Loucy (cell line): Measurements from ENCODE around the gene RNU7-1.

Source experiments
- H2AFZ ChIP-seq: fragments of 200-600 bp; sonication (generic); 2 replicates; pipeline ENCODE4 v1.6.0; 2016; ENCODE audit warnings: antibody characterized with exemption, mild to moderate bottlenecking, low read length, moderate library complexity
- H3F3A ChIP-seq: fragments of 200-600 bp; 2 replicates; pipeline ENCODE4 v1.6.0; 2016; ENCODE audit warnings: antibody characterized with exemption, low read depth, mild to moderate bottlenecking
- H3K27me3 ChIP-seq: fragments of 200-600 bp; sonication (generic); 2 replicates; pipeline ENCODE4 v1.6.1; 2014; ENCODE audit warnings: low read length, mild to moderate bottlenecking; ENCODE audit not compliant: insufficient read depth, poor library complexity, severe bottlenecking
- H3K36me3 ChIP-seq: fragments of 200-600 bp; sonication (generic); 2 replicates; pipeline ENCODE4 v1.6.1; 2016; ENCODE audit warnings: low read length; ENCODE audit not compliant: insufficient read depth
- H3K4me1 ChIP-seq: fragments of 200-600 bp; sonication (generic); 2 replicates; pipeline ENCODE4 v1.5.1; 2014; ENCODE audit warnings: low read length, mild to moderate bottlenecking; ENCODE audit not compliant: insufficient read depth, poor library complexity, severe bottlenecking
- H3K4me2 ChIP-seq: fragments of 200-600 bp; sonication (generic); 2 replicates; pipeline ENCODE4 v1.6.0; 2014; ENCODE audit warnings: antibody characterized with exemption, low read length, low read depth, mild to moderate bottlenecking; ENCODE audit not compliant: poor library complexity, severe bottlenecking
- H3K4me3 ChIP-seq: fragments of 200-600 bp; sonication (generic); 2 replicates; pipeline ENCODE4 v1.5.1; 2014; ENCODE audit warnings: low read length, mild to moderate bottlenecking, mixed read lengths; ENCODE audit not compliant: poor library complexity, severe bottlenecking
- H3K79me2 ChIP-seq: fragments of 200-600 bp; sonication (generic); 2 replicates; pipeline ENCODE4 v1.6.1; 2014; ENCODE audit warnings: low read length; ENCODE audit not compliant: insufficient read depth
- H3K9ac ChIP-seq: fragments of 200-600 bp; sonication (generic); 2 replicates; pipeline ENCODE4 v1.6.0; 2014; ENCODE audit warnings: mild to moderate bottlenecking, low read depth, low read length, moderate library complexity; ENCODE audit not compliant: poor library complexity, severe bottlenecking
- H3K9me2 ChIP-seq: fragments of 200-600 bp; sonication (generic); replicated peaks from 2 replicates; pipeline ENCODE4 v1.6.1; 2016; ENCODE audit warnings: low read depth, low read length, mixed read lengths
- H3K9me3 ChIP-seq: fragments of 200-600 bp; sonication (generic); 2 replicates; pipeline ENCODE4 v1.6.1; 2014; ENCODE audit warnings: mild to moderate bottlenecking, antibody characterized with exemption, low read length, low read depth; ENCODE audit not compliant: insufficient read depth
- H4K20me1 ChIP-seq: fragments of 200-600 bp; sonication (generic); 2 replicates; pipeline ENCODE4 v1.6.0; 2014; ENCODE audit warnings: antibody characterized with exemption, low read length, mild to moderate bottlenecking; ENCODE audit not compliant: insufficient read depth, poor library complexity, severe bottlenecking
- CTCF ChIP-seq: fragments of 200-600 bp; sonication (generic); conservative IDR thresholded peaks from 2 replicates; pipeline ENCODE4 v1.5.1; 2014; ENCODE audit warnings: mild to moderate bottlenecking, antibody characterized with exemption, low read length
- EZH2phosphoT487 ChIP-seq: fragments of 200-600 bp; IDR thresholded peaks from 2 replicates; pipeline ENCODE4 v1.6.1; 2018; ENCODE audit warnings: antibody characterized with exemption, mild to moderate bottlenecking, moderate library complexity, borderline replicate concordance

The RNU7-1 gene

DNA sequence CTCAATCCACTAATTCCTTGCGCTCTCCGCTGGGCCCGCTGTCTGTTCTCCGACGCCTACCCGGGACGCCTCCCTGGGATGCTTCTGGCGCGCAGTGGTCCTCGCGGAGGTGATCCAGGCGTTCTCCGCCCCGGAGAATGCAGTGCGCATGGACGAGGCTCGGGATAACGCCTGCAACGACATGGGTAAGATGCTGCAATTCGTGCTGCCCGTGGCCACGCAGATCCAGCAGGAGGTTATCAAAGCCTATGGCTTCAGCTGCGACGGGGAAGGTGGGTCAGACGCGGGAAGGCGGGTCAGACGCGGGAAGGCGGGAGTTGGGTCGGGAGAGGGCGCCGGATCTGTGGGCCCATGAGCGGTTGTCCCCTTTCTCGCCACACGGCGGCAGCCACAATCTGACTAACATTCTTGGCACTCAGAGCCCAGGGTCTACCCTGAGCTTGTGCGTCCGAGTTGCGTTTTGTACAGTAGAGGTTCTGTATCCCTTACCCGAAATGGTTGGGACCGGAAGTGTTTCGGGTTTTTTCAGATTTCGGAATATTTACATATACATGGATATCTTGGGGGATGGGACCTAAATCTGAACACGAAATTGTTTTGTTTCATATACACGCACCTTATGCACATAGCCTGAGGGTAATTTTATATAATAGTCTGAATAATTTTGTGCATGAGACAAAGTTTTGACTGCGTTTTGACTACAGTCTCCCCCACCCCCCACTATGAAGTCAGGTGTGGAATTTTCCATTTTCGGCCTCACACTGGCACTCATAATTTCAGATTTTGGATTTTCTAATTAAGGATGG, 968 bp downstream of the RNU7-1 start:
- peak overlapping the region; percentile 89 for H3K4me3 ChIP-seq
- H3K9ac ChIP-seq: peak overlapping the region; percentile 99
- H3K4me2 ChIP-seq: peak overlapping the region; percentile 91
- H3K4me1 ChIP-seq: peaks cover 32% of the 10 kb centered on the region
- H3K79me2 ChIP-seq: peaks cover 25% of the 10 kb centered on the region
- no peaks in the 10 kb centered on the region for H3K36me3 ChIP-seq
- no peaks in the 10 kb centered on the region for H3K9me2 ChIP-seq
- H2AFZ ChIP-seq: no peak overlapping the region
- H3F3A ChIP-seq: peaks cover 12% of the 10 kb centered on the region
- H3K27me3 ChIP-seq: no peaks in the 10 kb centered on the region
- peaks cover 6% of the 10 kb centered on the region for H4K20me1 ChIP-seq
- H3K9me3 ChIP-seq: no peaks in the 10 kb centered on the region
- TF ChIP-seq EZH2phosphoT487: no peak
- peak; percentile 83 for TF ChIP-seq CTCF

DNA sequence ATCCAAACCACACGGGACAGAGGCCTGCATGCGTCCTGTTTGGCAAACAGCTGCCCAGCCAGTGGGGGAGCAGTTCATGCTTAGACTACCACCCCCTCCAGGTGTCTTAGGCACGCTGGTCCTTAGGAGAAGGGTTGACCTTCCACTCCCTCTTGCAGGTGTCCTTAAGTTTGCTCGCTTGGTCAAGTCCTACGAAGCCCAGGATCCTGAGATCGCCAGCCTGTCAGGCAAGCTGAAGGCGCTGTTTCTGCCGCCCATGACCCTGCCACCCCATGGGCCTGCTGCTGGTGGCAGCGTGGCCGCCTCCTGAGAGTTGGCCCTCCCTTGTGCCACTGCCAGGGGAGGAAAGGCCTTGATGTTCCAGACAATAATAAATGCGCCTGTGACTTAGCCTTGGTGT, 2.0 kb downstream of the RNU7-1 start:
- Histone ChIP-seq H3K27me3 (no peaks in the 10 kb centered on the region), H4K20me1 (peaks cover 6% of the 10 kb centered on the region), H2AFZ (no peak overlapping the region), H3K79me2 (peaks cover 33% of the 10 kb centered on the region), H3K4me3 (peak overlapping the region; percentile 89), H3K9me2 (no peaks in the 10 kb centered on the region), H3K9me3 (no peaks in the 10 kb centered on the region), H3F3A (peaks cover 10% of the 10 kb centered on the region), H3K9ac (peak overlapping the region; percentile 99), H3K36me3 (no peaks in the 10 kb centered on the region), H3K4me2 (peak overlapping the region; percentile 91), H3K4me1 (peaks cover 39% of the 10 kb centered on the region)
- TF ChIP-seq CTCF: no peak
- TF ChIP-seq EZH2phosphoT487: no peak

DNA sequence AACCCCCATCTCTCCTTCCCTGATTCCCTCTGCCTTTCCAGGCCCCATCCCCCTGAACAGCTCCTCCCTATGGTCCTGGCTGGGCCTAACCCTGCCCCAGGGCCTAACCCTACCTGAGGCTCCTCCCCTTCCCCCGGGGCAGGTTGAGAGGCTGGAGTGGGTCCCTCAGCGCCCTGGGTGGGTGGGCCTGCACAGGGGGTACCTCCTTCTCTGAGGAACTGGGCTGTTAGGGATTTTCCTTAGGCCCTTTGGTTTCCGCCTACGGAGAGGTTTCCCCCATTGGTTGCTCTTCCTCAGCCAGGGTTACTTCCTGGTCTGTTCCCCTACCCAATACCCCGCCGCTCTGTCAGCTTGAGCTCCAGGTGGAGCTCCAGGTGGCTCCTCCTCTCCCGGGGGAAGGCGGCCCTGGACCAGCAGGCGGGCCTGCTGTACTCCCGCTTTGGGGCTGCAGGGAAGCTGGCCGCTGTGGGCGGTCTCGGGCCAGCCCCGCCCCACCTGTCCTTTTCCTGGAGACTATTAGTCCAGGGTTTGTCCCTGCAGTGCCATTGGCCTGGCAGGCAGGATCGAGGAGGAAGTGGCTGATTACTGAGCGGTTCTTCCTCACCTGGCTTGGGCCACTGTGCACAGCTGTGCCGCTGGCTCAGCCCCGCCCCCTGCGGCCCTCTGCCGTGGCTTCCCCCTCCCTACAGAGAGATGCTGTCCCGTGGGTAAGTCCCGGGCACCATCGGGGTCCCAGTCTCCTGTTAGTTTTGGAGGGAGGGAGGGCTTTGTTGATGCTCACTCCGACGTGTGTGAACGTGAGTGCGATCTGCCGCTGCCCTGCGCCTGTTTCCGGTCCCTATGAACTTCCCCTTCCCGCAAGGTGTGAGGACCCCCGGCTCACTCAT, 2.7 kb downstream of the RNU7-1 start:
- H4K20me1 ChIP-seq: peaks cover 6% of the 10 kb centered on the region
- no peaks in the 10 kb centered on the region for H3K27me3 ChIP-seq
- H3K9me3 ChIP-seq: no peaks in the 10 kb centered on the region
- peak overlapping the region; percentile 91 for H3K4me2 ChIP-seq
- peaks cover 39% of the 10 kb centered on the region for H3K79me2 ChIP-seq
- H3K9me2 ChIP-seq: no peaks in the 10 kb centered on the region
- no peak for TF ChIP-seq CTCF
- TF ChIP-seq EZH2phosphoT487: no peak
- peak overlapping the region; percentile 99 for H3K9ac ChIP-seq
- H3K36me3 ChIP-seq: no peaks in the 10 kb centered on the region
- H3K4me3 ChIP-seq: peak overlapping the region; percentile 89
- peaks cover 43% of the 10 kb centered on the region for H3K4me1 ChIP-seq
- peaks cover 10% of the 10 kb centered on the region for H3F3A ChIP-seq
- H2AFZ ChIP-seq: no peak overlapping the region
